HFF-Myc (cell line): Measurements from ENCODE around the gene MAPK9.

Experiments used
- DNase-seq: peaks from one replicate; pipeline ENCODE4 v3.0.0-alpha.2; 2011; ENCODE audit warnings: low read depth; ENCODE audit errors: extremely low read depth
- H3K4me3 ChIP-seq: replicated peaks from 2 replicates; pipeline ENCODE4 v1.5.1; 2011; ENCODE audit warnings: low read depth, mild to moderate bottlenecking, control low read depth, low read length
- CTCF ChIP-seq: IDR thresholded peaks from 2 replicates; pipeline ENCODE4 v1.5.1; 2012; ENCODE audit warnings: mild to moderate bottlenecking, low read depth, low read length, control low read depth; ENCODE audit errors: missing control alignments

Gene MAPK9

GRCh38 chr5:180313677-180314505 lies 22.0 kb upstream of the MAPK9 start:
- no peak overlapping the region for H3K4me3 ChIP-seq
- DNase-seq = no peak
- TF ChIP-seq CTCF = no peak

GRCh38 chr5:180311216-180311615 lies 19.3 kb upstream of the MAPK9 start:
- TF ChIP-seq CTCF = no peak
- H3K4me3 ChIP-seq = no peak overlapping the region
- no peak for DNase-seq

GRCh38 chr5:180306796-180307195 lies 14.9 kb upstream of the MAPK9 start:
- DNase-seq = no peak
- no peak for TF ChIP-seq CTCF

GRCh38 chr5:180305481-180305880 lies 13.6 kb upstream of the MAPK9 start:
- H3K4me3 ChIP-seq = no peak overlapping the region
- TF ChIP-seq CTCF = no peak
- no peak for DNase-seq

More at GRCh38 chr5:180306796-180307195, 14.9 kb upstream of the MAPK9 start:
- no peak overlapping the region for H3K4me3 ChIP-seq

GRCh38 chr5:180304431-180305375 lies 12.8 kb upstream of the MAPK9 start:
- TF ChIP-seq CTCF = no peak
- no peak for DNase-seq
- H3K4me3 ChIP-seq = no peak overlapping the region

- DNase-seq = no peak
These were observed 12.1 kb upstream of the MAPK9 start for GRCh38 chr5:180304016-180304292.

More at GRCh38 chr5:180304016-180304292, 12.1 kb upstream of the MAPK9 start:
- H3K4me3 ChIP-seq = no peak overlapping the region
- TF ChIP-seq CTCF = no peak
